Measurements from ENCODE around the gene LMCD1.

DNA sequence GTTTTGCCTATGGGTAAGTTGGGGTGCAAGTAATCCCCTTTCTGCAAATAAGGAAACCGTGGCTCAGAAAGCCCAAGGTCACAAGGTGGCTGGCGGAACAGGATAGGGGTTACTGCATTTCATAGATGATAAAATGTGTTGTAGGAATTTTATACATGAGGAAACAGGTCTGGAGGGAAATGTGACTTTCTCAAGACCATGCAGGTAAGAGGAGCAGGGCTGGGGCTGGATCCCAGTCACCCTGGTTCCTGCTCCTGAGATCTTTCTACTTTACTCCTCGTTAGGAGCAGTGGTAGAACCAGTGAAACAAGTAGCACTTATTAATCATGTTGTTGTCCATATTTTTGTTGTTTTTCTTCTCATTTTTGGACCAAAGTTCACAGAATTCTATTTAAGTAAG, 79.8 kb downstream of the LMCD1 start:
- TF ChIP-seq, protein P1, sequence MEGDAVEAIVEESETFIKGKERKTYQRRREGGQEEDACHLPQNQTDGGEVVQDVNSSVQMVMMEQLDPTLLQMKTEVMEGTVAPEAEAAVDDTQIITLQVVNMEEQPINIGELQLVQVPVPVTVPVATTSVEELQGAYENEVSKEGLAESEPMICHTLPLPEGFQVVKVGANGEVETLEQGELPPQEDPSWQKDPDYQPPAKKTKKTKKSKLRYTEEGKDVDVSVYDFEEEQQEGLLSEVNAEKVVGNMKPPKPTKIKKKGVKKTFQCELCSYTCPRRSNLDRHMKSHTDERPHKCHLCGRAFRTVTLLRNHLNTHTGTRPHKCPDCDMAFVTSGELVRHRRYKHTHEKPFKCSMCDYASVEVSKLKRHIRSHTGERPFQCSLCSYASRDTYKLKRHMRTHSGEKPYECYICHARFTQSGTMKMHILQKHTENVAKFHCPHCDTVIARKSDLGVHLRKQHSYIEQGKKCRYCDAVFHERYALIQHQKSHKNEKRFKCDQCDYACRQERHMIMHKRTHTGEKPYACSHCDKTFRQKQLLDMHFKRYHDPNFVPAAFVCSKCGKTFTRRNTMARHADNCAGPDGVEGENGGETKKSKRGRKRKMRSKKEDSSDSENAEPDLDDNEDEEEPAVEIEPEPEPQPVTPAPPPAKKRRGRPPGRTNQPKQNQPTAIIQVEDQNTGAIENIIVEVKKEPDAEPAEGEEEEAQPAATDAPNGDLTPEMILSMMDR (IDR thresholded peaks at IDR 0.05), result no peak
- no peak for TF ChIP-seq POLR2A (IDR thresholded peaks at IDR 0.05)

Data from right lobe of liver (tissue), 4 donors.